HG02610 (cell line): ENCODE results near the gene NPC2.

ENCODE experiments used
- ATAC-seq: cut with Tn5 transposase; IDR thresholded peaks from one replicate; pipeline ENCODE4 v1.9.1; 2021; ENCODE audit warnings: mild to moderate bottlenecking, moderate library complexity; ENCODE audit not compliant: unreplicated experiment

Gene NPC2

GRCh38 chr14:74503291-74503937 is 10.3 kb upstream of the NPC2 start:
- ATAC-seq = no peak

- ATAC-seq = no peak
Observed at GRCh38 chr14:74502236-74503019, 9.3 kb upstream of the NPC2 start.

GRCh38 chr14:74501691-74502090 is 8.6 kb upstream of the NPC2 start:
- ATAC-seq = no peak

GRCh38 chr14:74501135-74501614 is 8.1 kb upstream of the NPC2 start:
- no peak for ATAC-seq

- ATAC-seq = no peak
Observed at GRCh38 chr14:74500417-74501134, 7.5 kb upstream of the NPC2 start.

- ATAC-seq = no peak
Observed at GRCh38 chr14:74495356-74495755, 2.3 kb upstream of the NPC2 start.

GRCh38 chr14:74493343-74494261 is 497 bp upstream of the NPC2 start, which contains the start of gene ISCA2:
Gene ISCA2 (plus strand): TSS chr14:74493765. CDS start chr14:74493775, 10 bp downstream.
- ATAC-seq = peak; percentile 92

- no peak for ATAC-seq
Observed at GRCh38 chr14:74491956-74492775, 939 bp downstream of the NPC2 start.

GRCh38 chr14:74490486-74490885 is 2.6 kb downstream of the NPC2 start:
- ATAC-seq = no peak

- no peak for ATAC-seq
Observed at GRCh38 chr14:74488786-74489397, 4.2 kb downstream of the NPC2 start.

- no peak for ATAC-seq
Observed at GRCh38 chr14:74486164-74486563, 6.9 kb downstream of the NPC2 start.

GRCh38 chr14:74483321-74483720 is 9.8 kb downstream of the NPC2 start:
- ATAC-seq = no peak

GRCh38 chr14:74482571-74482970 is 10.5 kb downstream of the NPC2 start:
- ATAC-seq = no peak

- ATAC-seq = no peak
Observed at GRCh38 chr14:74480046-74480445, 13.1 kb downstream of the NPC2 start.

- ATAC-seq = no peak
Observed at GRCh38 chr14:74478996-74479635, 14.0 kb downstream of the NPC2 start.

GRCh38 chr14:74476607-74477006 is 16.5 kb downstream of the NPC2 start:
- ATAC-seq = no peak

GRCh38 chr14:74476107-74476506 is 17.0 kb downstream of the NPC2 start:
- ATAC-seq = no peak

- no peak for ATAC-seq
Observed at GRCh38 chr14:74475678-74476077, 17.4 kb downstream of the NPC2 start.

- no peak for ATAC-seq
Observed at GRCh38 chr14:74474376-74474775, 18.7 kb downstream of the NPC2 start.
